HCT116 (cell line): Measurements from ENCODE around the gene BSN. TPM values are rescaled to one million over a fixed set of nuclear protein-coding genes. Genes with fewer than 3 reads are reported as not detected.
A peak's percentile ranks its signal among the peaks of the same experiment; 100 is the strongest.

ENCODE experiments used
- ATAC-seq: fragments of 200-7000 bp; cut with Tn5 transposase; 2 replicates; pipeline ENCODE4 v1.9.1; 2020; ENCODE audit warnings: mild to moderate bottlenecking, moderate library complexity
- BruUV-seq: library from RNA; stranded (reverse); fragments of 400-500 nt; replicated peaks from 2 replicates; lab custom pipeline; 2021; lab: Mats Ljungman, UMichigan
- CTCF ChIA-PET: fragments of 300-600 bp; sonication (Branson Sonifier 250); formaldehyde crosslinking; loops from one replicate; lab custom pipeline; 2021; ENCODE audit warnings: antibody characterized with exemption; lab: Charles Lee
- POLR2A ChIA-PET: fragments of 300-600, 350-600 bp; sonication (Branson Sonifier 250); formaldehyde crosslinking; loops from one replicate; lab custom pipeline; 2021; ENCODE audit warnings: antibody characterized with exemption; lab: Charles Lee
- RAD21 ChIA-PET, 2 experiments: fragments of 300-600 bp; sonication (Branson Sonifier 250); formaldehyde crosslinking; loops; one replicate each; lab custom pipeline; 2023; ENCODE audit warnings: low total read pairs in 2 of 2; ENCODE audit not compliant: uncharacterized antibody in 2 of 2, unreplicated experiment in 2 of 2, low non-redundant PET in 1 of 2; lab: Charles Lee
- DNase-seq: peaks from one replicate; pipeline ENCODE4 v3.0.0-alpha.2; 2010; ENCODE audit warnings: low read depth, low spot score
- H2AFZ ChIP-seq: fragments of 200-600 bp; shearing (Covaris generic), sonication (generic); 2 replicates; pipeline ENCODE4 v1.6.1; 2017; ENCODE audit warnings: low read depth, mixed run types, mixed read lengths, antibody characterized with exemption, low read length; ENCODE audit not compliant: poor library complexity, severe bottlenecking
- H3K27ac ChIP-seq: 2 replicates; pipeline ENCODE4 v1.5.1; 2012; ENCODE audit warnings: low read depth, low read length
- H3K27me3 ChIP-seq: fragments of 200-600 bp; sonication (generic); 2 replicates; pipeline ENCODE4 v1.6.1; 2016; ENCODE audit warnings: mixed run types, low read length, mixed read lengths; ENCODE audit not compliant: insufficient read depth
- H3K36me3 ChIP-seq, 2 experiments: fragments of 200-500 bp in 1 of 2; fragments of 200-600 bp in 1 of 2; sonication (Bioruptor generic) in 1 of 2; sonication (generic) in 1 of 2; 2 replicates each; pipeline versions ENCODE4 v1.5.1 to v1.6.1; 2014 to 2016; ENCODE audit warnings: low read length in 2 of 2, inconsistent platforms in 1 of 2, mixed read lengths in 1 of 2, mixed run types in 1 of 2; ENCODE audit not compliant: insufficient read depth in 2 of 2, control insufficient read depth in 1 of 2
- H3K4me1 ChIP-seq, 2 experiments: fragments of 200-600 bp in 1 of 2; sonication (generic) in 1 of 2; 2 replicates each; pipeline versions ENCODE4 v1.5.1 to v1.6.1; 2012 to 2017; ENCODE audit warnings: low read length in 2 of 2, inconsistent platforms in 1 of 2, mild to moderate bottlenecking in 1 of 2, mixed read lengths in 1 of 2, mixed run types in 1 of 2, moderate library complexity in 1 of 2; ENCODE audit not compliant: insufficient read depth in 2 of 2, control insufficient read depth in 1 of 2
- H3K4me2 ChIP-seq: fragments of 200-600 bp; sonication (generic); 2 replicates; pipeline ENCODE4 v1.6.1; 2017; ENCODE audit warnings: mixed run types, low read length, mixed read lengths
- H3K4me3 ChIP-seq, 2 experiments: fragments of 200-600 bp in 1 of 2; sonication (generic) in 1 of 2; replicated peaks in 1 of 2; 2 replicates each; pipeline ENCODE4 v1.5.1; 2011 to 2016; ENCODE audit warnings: low read length in 2 of 2, control low read depth in 1 of 2, low read depth in 1 of 2, mild to moderate bottlenecking in 1 of 2, mixed read lengths in 1 of 2, mixed run types in 1 of 2
- H3K79me2 ChIP-seq: fragments of 200-600 bp; sonication (generic); 2 replicates; pipeline ENCODE4 v1.6.1; 2017; ENCODE audit warnings: mild to moderate bottlenecking, mixed run types, low read length, moderate library complexity, mixed read lengths; ENCODE audit not compliant: insufficient read depth
- H3K9ac ChIP-seq: fragments of 200-600 bp; sonication (generic); 2 replicates; pipeline ENCODE4 v1.6.1; 2016; ENCODE audit warnings: low read length, mixed read lengths
- H3K9me2 ChIP-seq: fragments of 200-600 bp; sonication (generic), shearing (Covaris generic); 2 replicates; pipeline ENCODE4 v1.6.1; 2017; ENCODE audit warnings: mixed run types, mild to moderate bottlenecking, moderate library complexity; ENCODE audit not compliant: insufficient read depth
- H3K9me3 ChIP-seq, 2 experiments: fragments of 200-500 bp in 1 of 2; fragments of 200-600 bp in 1 of 2; sonication (Bioruptor generic) in 1 of 2; sonication (generic) in 1 of 2; 2 replicates each; pipeline ENCODE4 v1.6.1; 2014 to 2017; ENCODE audit warnings: low read length in 2 of 2, mixed read lengths in 2 of 2, inconsistent platforms in 1 of 2, low read depth in 1 of 2, mild to moderate bottlenecking in 1 of 2, mixed run types in 1 of 2, moderate library complexity in 1 of 2; ENCODE audit not compliant: control insufficient read depth in 1 of 2, insufficient read depth in 1 of 2
- H4K20me1 ChIP-seq: fragments of 200-600 bp; sonication (generic), shearing (Covaris generic); 2 replicates; pipeline ENCODE4 v1.6.1; 2017; ENCODE audit warnings: mixed run types, mild to moderate bottlenecking, moderate library complexity; ENCODE audit not compliant: insufficient read depth
- CBX3 ChIP-seq: IDR thresholded peaks from 2 replicates; pipeline ENCODE4 v1.6.1; 2012; ENCODE audit warnings: low read depth
- CEBPB ChIP-seq: IDR thresholded peaks from 2 replicates; pipeline ENCODE4 v1.6.1; 2012; ENCODE audit warnings: low read depth
- EGR1 ChIP-seq: IDR thresholded peaks from 2 replicates; pipeline ENCODE4 v1.6.1; 2012; ENCODE audit warnings: low read depth
- ELF1 ChIP-seq: IDR thresholded peaks from 2 replicates; pipeline ENCODE4 v1.6.1; 2012; ENCODE audit warnings: low read depth, borderline replicate concordance
- EZH2 ChIP-seq: fragments of 200-600 bp; sonication (generic); IDR thresholded peaks from 2 replicates; pipeline ENCODE4 v1.6.1; 2017; ENCODE audit warnings: antibody characterized with exemption, mixed run types
- EZH2phosphoT487 ChIP-seq: fragments of 200-600 bp; IDR thresholded peaks from 2 replicates; pipeline ENCODE4 v1.6.1; 2018; ENCODE audit warnings: antibody characterized with exemption, borderline replicate concordance
- FOSL1 ChIP-seq: IDR thresholded peaks from 2 replicates; pipeline ENCODE4 v1.6.1; 2012; ENCODE audit warnings: low read depth
- JUND ChIP-seq: IDR thresholded peaks from 2 replicates; pipeline ENCODE4 v1.6.1; 2012
- POLR2A ChIP-seq: IDR thresholded peaks from 2 replicates; pipeline ENCODE4 v1.7.0; 2011; ENCODE audit warnings: borderline replicate concordance; ENCODE audit not compliant: insufficient read depth, insufficient read length; ENCODE audit errors: extremely low read depth
- POLR2AphosphoS5 ChIP-seq: IDR thresholded peaks from 2 replicates; pipeline ENCODE4 v1.6.1; 2011; ENCODE audit warnings: mild to moderate bottlenecking, low read depth, low read length, moderate library complexity
- RAD21 ChIP-seq: IDR thresholded peaks from 2 replicates; pipeline ENCODE4 v1.6.1; 2012; ENCODE audit warnings: low read depth, mild to moderate bottlenecking
- SIN3A ChIP-seq: IDR thresholded peaks from 2 replicates; pipeline ENCODE4 v1.6.1; 2012; ENCODE audit warnings: low read depth
- SP1 ChIP-seq: IDR thresholded peaks from 2 replicates; pipeline ENCODE4 v1.6.1; 2012; ENCODE audit warnings: low read depth
- YY1 ChIP-seq: IDR thresholded peaks from 2 replicates; pipeline ENCODE4 v1.6.1; 2011; ENCODE audit warnings: low read length, low read depth, moderate library complexity, mild to moderate bottlenecking; ENCODE audit not compliant: insufficient replicate concordance; ENCODE audit errors: extremely low read depth
- ZFX ChIP-seq: fragments of 450-650 bp; IDR thresholded peaks from 2 replicates; pipeline ENCODE4 v1.6.1; 2017
- ZNF274 ChIP-seq: fragments of 200-500 bp; sonication (Bioruptor generic); IDR thresholded peaks from 2 replicates; pipeline ENCODE4 v1.6.1; 2014; ENCODE audit warnings: mild to moderate bottlenecking, low read depth, low read length, inconsistent platforms
- intact Hi-C: fragments of 100-400 bp; cut with micrococcal nuclease; formaldehyde crosslinking; loops from 2 replicates; pipeline ENCODE4 v1.10.0; 2022
- total RNA-seq: library from RNA; stranded (reverse); gene quantifications from one replicate; pipeline ENCODE4 v1.2.1, GENCODE V29; 2021; ENCODE audit not compliant: unreplicated experiment
- TF ChIP-seq, protein P1 (sequence below), 3 experiments: fragments of 200-600 bp in 1 of 3; sonication (generic) in 1 of 3; IDR thresholded peaks in 2 of 3; conservative IDR thresholded peaks in 1 of 3; 2 replicates each; pipeline ENCODE4 v1.5.1; 2012 to 2017; ENCODE audit warnings: low read depth in 2 of 3, low read length in 2 of 3, antibody characterized with exemption in 1 of 3, borderline replicate concordance in 1 of 3, control low read depth in 1 of 3, mild to moderate bottlenecking in 1 of 3, mixed read lengths in 1 of 3, mixed run types in 1 of 3, moderate library complexity in 1 of 3; ENCODE audit not compliant: insufficient read depth in 1 of 3
- TF ChIP-seq, protein P2 (sequence below): IDR thresholded peaks from 2 replicates; pipeline ENCODE4 v1.6.1; 2012
- TF ChIP-seq, protein P3 (sequence below): IDR thresholded peaks from 2 replicates; pipeline ENCODE4 v1.6.1; 2011; ENCODE audit warnings: mild to moderate bottlenecking, low read length, moderate library complexity; ENCODE audit not compliant: insufficient replicate concordance; ENCODE audit errors: extremely low read depth
- TF ChIP-seq, protein P4 (sequence below): IDR thresholded peaks from 2 replicates; pipeline ENCODE4 v1.6.1; 2012

Gene BSN
- total RNA-seq, 1 experiment from 2014 or later: 1.5 TPM

DNA sequence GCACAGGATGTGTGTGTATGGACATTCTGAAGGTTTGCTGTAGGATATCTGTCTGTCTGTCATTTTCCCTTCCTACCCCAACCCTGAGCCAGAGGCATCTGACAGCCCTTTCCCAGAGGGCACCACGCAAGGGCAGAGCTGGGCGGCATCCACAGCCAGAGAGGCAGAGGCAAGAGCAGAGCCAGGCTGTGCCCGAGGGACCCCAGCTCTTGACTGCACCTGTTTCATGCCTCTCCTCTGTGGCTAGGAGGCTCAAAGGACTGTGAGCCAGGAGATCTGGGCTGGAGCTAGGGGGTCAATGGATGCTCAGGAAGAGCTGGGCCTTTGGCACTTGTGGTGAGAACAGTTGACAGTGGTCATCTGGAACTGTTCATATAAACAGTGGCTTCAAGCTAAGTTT is 115.1 kb downstream of the BSN start:
- H3K27ac ChIP-seq: no peak overlapping the region
- no peaks in the 10 kb centered on the region for H3K27me3 ChIP-seq
- intact Hi-C loops: no loop called here
- peaks cover 2% of the 10 kb centered on the region; the same call in 1 of the 2 replicates for H3K79me2 ChIP-seq
- no peak overlapping the region for H3K9ac ChIP-seq
- no peaks in the 10 kb centered on the region for H3K9me2 ChIP-seq
- TF ChIP-seq, protein P1, sequence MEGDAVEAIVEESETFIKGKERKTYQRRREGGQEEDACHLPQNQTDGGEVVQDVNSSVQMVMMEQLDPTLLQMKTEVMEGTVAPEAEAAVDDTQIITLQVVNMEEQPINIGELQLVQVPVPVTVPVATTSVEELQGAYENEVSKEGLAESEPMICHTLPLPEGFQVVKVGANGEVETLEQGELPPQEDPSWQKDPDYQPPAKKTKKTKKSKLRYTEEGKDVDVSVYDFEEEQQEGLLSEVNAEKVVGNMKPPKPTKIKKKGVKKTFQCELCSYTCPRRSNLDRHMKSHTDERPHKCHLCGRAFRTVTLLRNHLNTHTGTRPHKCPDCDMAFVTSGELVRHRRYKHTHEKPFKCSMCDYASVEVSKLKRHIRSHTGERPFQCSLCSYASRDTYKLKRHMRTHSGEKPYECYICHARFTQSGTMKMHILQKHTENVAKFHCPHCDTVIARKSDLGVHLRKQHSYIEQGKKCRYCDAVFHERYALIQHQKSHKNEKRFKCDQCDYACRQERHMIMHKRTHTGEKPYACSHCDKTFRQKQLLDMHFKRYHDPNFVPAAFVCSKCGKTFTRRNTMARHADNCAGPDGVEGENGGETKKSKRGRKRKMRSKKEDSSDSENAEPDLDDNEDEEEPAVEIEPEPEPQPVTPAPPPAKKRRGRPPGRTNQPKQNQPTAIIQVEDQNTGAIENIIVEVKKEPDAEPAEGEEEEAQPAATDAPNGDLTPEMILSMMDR (IDR thresholded peaks at IDR 0.05 in 2 of 3, conservative IDR thresholded peaks at IDR 0.05 in 1 of 3; ENCODE audit: borderline replicate concordance in 1 of 3, insufficient read depth in 1 of 3, low read depth in 2 of 3, low read length in 2 of 3): no peak
- TF ChIP-seq, protein P2, sequence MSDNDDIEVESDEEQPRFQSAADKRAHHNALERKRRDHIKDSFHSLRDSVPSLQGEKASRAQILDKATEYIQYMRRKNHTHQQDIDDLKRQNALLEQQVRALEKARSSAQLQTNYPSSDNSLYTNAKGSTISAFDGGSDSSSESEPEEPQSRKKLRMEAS: no peak
- no peak for TF ChIP-seq JUND
- TF ChIP-seq POLR2A: no peak
- TF ChIP-seq, protein P3, sequence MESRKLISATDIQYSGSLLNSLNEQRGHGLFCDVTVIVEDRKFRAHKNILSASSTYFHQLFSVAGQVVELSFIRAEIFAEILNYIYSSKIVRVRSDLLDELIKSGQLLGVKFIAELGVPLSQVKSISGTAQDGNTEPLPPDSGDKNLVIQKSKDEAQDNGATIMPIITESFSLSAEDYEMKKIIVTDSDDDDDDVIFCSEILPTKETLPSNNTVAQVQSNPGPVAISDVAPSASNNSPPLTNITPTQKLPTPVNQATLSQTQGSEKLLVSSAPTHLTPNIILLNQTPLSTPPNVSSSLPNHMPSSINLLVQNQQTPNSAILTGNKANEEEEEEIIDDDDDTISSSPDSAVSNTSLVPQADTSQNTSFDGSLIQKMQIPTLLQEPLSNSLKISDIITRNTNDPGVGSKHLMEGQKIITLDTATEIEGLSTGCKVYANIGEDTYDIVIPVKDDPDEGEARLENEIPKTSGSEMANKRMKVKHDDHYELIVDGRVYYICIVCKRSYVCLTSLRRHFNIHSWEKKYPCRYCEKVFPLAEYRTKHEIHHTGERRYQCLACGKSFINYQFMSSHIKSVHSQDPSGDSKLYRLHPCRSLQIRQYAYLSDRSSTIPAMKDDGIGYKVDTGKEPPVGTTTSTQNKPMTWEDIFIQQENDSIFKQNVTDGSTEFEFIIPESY: no peak
- no peak for TF ChIP-seq POLR2AphosphoS5
- TF ChIP-seq SP1: no peak
- no peak for TF ChIP-seq EZH2phosphoT487
- TF ChIP-seq ZNF274: no peak
- TF ChIP-seq SIN3A: no peak
- TF ChIP-seq CBX3: no peak
- no peak for TF ChIP-seq RAD21
- no peak for TF ChIP-seq ELF1
- TF ChIP-seq, protein P4, sequence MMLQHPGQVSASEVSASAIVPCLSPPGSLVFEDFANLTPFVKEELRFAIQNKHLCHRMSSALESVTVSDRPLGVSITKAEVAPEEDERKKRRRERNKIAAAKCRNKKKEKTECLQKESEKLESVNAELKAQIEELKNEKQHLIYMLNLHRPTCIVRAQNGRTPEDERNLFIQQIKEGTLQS: no peak
- no peak for TF ChIP-seq ZFX
- TF ChIP-seq YY1: no peak
- TF ChIP-seq EZH2: no peak
- no peak for TF ChIP-seq EGR1
- TF ChIP-seq CEBPB: no peak
- no peak for TF ChIP-seq FOSL1
- TF ChIP-seq, all 23 proteins: peak for 0
- POLR2A ChIA-PET: interaction anchor here (1.5 kb wide), 1 partner anchor 129 kb away, joined by 5 read pairs; no protein-coding TSS in a partner anchor
- no peak overlapping the region for H3K4me3 ChIP-seq
- no peaks in the 10 kb centered on the region for H4K20me1 ChIP-seq
- CTCF ChIA-PET: interaction anchor here (2.1 kb wide), 1 partner anchor 130 kb away, joined by 18 read pairs; no protein-coding TSS in a partner anchor
- BruUV-seq: no TSS peak
- DNase-seq (no peak), ATAC-seq (no peak)
- RAD21 ChIA-PET: interaction anchor here (1.1 to 2.1 kb wide), 2 partner anchors 129 to 130 kb away, joined by 3 to 7 read pairs; no protein-coding TSS in a partner anchor
- H2AFZ ChIP-seq: no peak overlapping the region
- H3K9me3 ChIP-seq: no peaks in the 10 kb centered on the region
- peak overlapping the region; percentile 34 for H3K4me2 ChIP-seq
- no peaks in the 10 kb centered on the region for H3K36me3 ChIP-seq
- peaks cover 6 to 42% of the 10 kb centered on the region in 2 experiments; a peak in 3 of 4 replicates for H3K4me1 ChIP-seq
